HG02588 (cell line): ENCODE measurements around the gene FBXO15.

ENCODE experiments used
- ATAC-seq: cut with Tn5 transposase; IDR thresholded peaks from one replicate; pipeline ENCODE4 v1.9.1; 2021; ENCODE audit warnings: mild to moderate bottlenecking, moderate library complexity; ENCODE audit not compliant: unreplicated experiment

Gene FBXO15, protein sequence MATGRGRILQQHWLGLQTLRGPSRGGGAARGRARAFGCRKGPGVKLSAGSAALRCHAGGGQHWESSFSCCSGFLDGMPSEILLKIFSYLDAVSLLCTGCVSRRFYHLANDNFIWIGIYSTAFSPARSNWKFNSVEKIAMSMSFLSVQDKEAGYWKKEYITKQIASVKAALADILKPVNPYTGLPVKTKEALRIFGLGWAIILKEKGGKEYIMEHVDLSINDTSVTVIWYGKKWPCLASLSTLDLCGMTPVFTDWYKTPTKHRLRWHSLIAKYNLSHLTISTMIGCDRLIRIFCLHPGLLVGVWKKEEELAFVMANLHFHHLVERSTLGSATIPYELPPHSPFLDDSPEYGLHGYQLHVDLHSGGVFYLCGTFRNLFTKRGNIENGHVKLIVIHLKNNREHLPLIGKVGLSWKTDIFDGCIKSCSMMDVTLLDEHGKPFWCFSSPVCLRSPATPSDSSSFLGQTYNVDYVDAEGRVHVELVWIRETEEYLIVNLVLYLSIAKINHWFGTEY

DNA sequence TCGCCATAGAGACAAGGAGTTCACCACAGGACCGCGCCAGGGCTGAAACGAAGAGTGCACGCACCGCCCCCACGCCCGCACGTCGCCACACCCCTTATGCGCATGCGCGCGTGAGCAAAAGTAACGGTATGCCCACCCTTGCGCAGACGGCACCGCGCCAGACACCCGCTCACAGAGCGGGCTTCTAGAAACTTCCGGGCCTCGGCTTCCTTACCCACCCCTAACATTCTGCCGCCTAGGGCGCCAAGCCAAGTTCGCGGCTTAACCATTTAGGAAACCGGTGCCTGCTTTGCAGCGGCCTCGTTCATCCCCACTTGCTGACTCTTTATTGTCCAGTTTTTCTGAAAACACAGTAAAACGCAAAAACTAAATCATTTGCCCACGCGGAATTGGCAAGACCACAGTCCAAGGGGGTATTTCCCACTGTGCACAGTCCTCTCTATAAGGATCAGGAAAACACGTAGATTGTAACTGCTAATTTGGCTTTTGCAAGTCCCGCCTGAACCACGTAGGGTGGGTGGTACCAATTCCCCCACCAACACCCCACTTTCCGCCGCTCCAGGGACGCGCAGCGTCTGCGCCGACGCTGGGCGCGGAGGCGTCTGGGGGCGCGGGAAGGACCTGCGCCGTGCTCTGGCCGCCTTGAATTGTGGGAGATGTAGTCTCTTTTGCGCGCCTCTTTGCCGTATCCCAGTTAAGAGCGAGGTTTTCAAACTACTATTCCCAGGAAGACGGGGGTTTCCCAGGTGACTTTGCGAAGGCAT, at the start of gene FBXO15, which contains the start of gene TIMM21:
Gene FBXO15, minus strand, starts transcription at position 56 of the 764 bp plus-strand sequence. Its CDS starts 49 bp downstream, at position 7.
Gene TIMM21, plus strand, starts transcription at position 745 of the 764 bp plus-strand sequence. CDS start 286 bp downstream, outside the sequence.
- ATAC-seq, result peak; percentile 89

DNA sequence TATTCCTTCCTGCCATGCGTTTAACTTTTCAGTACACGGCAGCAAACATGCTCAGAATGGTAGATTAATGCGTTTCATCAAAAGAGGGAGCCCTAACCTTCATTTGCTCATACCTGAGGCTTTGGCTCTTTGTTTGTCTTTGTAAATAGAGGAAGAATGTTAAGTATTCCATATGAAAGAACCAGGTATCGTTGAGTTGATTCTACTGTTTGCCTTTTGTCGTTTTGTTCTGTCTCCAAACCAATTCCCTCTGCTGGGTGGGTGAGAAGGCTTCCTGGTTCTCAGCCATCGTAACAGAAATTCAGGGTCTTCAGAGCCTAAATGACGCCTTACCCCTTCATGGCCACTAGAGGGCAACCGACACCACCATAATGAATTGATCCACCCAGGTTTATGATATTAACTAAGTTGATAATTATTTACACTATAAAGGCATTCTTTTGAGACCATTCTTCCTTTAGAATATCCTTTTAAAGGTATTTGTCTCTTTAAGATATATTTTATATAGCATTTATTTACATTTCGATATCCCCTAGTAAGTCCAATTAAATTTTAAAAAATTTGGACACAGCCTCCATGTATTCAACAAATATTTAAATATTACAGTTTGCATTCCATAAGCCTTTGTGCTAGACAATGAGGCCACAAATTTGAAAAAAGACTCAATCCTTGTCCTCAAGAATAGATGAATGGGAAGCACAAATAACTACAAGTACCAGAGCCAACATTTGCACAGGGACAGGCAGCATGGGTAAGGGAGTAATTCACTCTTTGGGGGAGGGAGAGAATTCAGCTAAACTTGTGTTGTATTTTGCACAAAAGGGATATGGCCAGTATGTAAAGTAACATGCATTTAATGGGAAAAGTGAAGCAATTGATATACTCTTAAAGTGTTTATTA, 48.8 kb upstream of the FBXO15 start:
- ATAC-seq, result peak; percentile 70

GRCh38 chr18:74194691-74195090, 47.1 kb upstream of the FBXO15 start:
- no peak for ATAC-seq

GRCh38 chr18:74191577-74191976, 43.9 kb upstream of the FBXO15 start:
- no peak for ATAC-seq

- no peak for ATAC-seq
These were observed 42.5 kb upstream of the FBXO15 start for GRCh38 chr18:74190086-74190485.

- ATAC-seq, result no peak
These were observed 39.0 kb upstream of the FBXO15 start for GRCh38 chr18:74186661-74187060.

GRCh38 chr18:74185860-74186259, 38.2 kb upstream of the FBXO15 start:
- ATAC-seq, result no peak

GRCh38 chr18:74184875-74185274, 37.2 kb upstream of the FBXO15 start:
- no peak for ATAC-seq

DNA sequence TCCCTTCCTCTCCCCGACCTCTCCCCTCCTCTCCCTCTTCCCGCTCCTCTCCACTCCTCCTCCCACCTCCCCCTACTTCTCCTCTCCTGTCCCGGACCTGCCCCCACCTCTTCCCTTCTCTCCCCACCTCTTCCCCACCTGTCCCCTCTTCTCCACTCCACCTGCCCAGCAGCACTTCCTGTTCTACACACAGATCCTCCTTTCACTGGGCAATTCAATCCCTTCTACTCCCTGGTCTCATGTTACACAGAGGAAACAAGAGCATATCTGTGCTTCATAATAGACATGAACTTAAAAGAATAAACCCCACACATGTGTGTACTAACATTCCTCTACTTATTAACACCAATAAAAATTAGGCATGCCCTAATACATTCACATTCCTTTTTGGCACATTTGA, 35.5 kb upstream of the FBXO15 start:
- ATAC-seq, result no peak

- ATAC-seq, result no peak
These were observed 34.7 kb upstream of the FBXO15 start for GRCh38 chr18:74182335-74182734.

DNA sequence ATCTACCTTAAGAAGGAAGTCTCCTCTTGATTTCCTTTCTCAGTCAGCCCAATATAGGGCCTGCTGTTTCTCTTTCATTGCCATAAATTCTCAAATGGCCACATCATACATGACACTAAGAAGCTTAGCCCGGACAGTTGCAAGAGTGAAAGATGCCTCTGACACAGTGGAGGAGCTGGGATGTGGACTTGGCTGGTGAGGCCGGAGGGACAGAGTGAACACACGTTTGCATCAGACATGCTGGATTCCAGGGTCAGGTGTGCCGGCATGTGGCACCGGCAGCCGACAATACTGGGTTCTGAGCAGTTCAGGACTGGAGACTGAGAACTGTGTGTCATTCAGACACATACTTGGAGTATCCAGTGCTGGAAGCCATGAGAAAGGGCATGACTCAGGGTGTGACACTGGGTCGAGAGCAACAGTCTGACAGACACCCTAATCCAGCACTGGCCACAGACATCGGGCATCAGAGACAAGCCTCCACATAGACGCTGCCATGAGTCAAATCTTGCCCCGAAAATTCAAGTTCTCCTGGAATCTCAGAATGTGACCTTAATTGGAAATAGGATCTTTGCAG, 32.1 kb upstream of the FBXO15 start:
- no peak for ATAC-seq

DNA sequence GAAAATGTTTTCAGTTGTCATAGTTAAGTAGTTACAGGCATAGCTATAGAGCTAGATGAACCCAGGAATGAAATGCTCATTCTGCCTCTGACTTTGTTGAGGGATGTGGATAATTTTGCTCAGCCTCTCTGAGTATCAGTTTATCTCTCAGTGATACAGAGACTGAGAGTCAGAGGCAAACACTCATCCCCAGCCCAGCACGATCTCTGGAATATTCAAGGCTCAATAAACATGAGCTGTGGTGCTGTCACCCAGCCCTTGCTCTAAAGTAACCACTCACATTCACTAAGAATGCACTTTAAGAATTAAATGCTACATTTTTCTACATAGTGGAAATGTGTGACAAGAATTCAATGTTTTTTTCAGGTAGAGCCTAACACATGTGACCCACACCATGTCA, 31.2 kb upstream of the FBXO15 start:
- no peak for ATAC-seq

GRCh38 chr18:74175658-74176057, 28.0 kb upstream of the FBXO15 start:
- no peak for ATAC-seq

DNA sequence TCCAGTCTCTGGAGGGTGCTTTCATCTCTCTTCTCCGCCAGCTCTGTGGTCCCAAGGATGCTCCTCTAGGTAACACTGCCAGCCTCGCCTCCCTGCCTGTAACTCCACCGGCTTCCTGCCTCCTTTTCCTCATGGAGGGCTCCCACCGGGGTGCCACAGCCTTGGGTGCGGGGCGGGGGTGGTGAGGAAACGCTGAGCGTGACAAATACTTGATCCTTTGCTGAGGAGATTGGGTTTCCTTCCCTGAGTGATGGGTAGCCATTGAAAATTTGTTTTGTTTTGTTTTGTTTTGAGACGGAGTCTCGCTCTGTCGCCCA, 25.8 kb upstream of the FBXO15 start:
- ATAC-seq, result no peak

DNA sequence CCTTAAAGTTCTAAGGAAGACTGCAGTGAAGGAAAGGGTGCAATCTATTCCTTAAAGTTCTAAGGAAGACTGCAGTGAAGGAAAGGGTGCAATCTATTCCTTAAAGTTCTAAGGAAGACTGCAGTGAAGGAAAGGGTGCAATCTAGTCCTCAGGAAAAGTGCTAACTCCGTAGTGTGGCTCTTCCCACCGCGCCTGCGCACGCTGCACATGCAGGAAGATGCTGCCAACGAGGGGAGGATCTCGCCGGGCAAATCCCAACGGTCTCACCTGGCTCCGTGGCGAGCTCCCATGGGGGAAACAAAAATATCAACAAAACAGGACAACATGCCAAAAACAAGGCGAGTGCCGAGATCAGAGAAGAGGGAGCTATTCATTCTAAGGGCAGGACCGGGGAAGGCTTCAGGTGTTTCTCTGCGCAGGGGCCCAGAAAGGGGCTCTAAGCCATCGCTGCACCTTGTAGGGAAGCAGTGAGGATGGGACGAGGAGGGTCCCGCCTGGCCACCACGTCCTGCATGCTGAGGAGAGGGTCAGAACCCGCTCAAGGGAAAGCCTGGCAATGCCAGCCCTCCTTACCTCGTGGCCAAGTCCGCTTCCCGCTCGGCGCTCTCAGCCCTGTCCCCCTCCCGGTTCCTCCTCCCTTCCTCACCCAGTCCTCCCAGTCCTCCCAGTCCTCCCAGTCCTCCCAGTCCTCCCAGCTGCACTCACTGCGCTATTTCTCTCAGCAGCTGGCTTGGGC, 25.2 kb upstream of the FBXO15 start:
- ATAC-seq, result no peak

- ATAC-seq, result peak; percentile 95
These were observed 24.4 kb upstream of the FBXO15 start for GRCh38 chr18:74171910-74172606.

- no peak for ATAC-seq
These were observed 18.8 kb upstream of the FBXO15 start for GRCh38 chr18:74166386-74166785.

DNA sequence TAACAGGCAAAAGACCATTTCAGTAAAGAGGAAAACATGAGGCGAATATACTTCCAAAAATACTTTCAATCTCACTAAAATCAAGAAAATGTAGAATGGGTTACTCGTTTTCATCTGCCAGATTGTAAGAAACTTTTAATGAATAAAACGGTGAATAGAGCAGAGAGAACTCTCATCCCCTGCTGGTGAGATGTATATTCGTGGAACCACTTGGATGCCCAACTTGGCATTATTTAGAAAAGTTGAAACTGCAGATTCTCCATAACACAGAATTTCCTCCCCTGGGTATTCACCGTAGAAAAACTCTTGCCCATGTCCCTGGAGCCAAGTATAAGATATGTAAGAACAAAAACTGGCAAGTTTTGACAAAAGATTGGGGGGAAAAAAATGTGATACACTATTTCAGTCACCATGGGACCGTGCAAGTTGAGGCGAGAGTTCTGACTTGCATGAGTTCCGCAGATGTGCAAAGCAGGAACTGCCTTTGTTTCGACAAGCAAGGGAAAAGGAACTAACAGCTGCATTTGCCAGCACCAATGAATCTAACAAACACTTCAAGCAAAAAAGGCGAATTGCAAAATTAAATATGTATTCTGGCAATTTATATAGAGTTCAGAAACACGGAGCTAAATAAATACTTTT, 15.5 kb upstream of the FBXO15 start:
- ATAC-seq, result peak; percentile 87

DNA sequence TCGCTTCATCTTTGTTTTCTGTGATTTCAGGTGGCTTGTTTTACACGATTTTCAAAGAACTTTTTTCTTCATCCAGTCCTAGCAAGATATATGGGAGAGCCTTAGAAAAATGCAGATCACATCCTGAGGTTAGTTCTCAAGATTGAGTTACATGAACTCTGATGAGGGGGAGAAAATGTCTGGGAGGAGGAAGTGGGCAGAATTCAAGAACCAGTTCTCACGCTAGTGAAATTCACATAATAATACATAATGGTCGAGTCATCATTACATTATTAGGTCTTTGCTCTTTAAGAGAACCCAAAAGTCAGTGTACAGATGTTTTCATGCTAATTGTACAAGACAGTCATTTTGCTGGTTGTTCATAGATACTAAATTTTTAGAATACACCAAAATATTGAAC, 7.6 kb upstream of the FBXO15 start:
- no peak for ATAC-seq
